ENCODE data around the gene FARS2. TPM values are rescaled to one million over a fixed set of nuclear protein-coding genes. Genes with fewer than 3 reads are reported as not detected.

FARS2 gene
- total RNA-seq, 1 experiment from 2014 or later, result 13.8 TPM

- TF ChIP-seq ZBTB33 (IDR thresholded peaks at IDR 0.05; ENCODE audit: extremely low read depth, insufficient replicate concordance, low read length) (no peak), CEBPB (IDR thresholded peaks at IDR 0.05; ENCODE audit: low read depth) (no peak), ELF1 (IDR thresholded peaks at IDR 0.05; ENCODE audit: borderline replicate concordance, low read depth) (no peak)
- Histone ChIP-seq H3K4me2 (ENCODE audit: low read length) (no peak overlapping the region), H3K9me2 (ENCODE audit: insufficient read depth) (no peaks in the 10 kb centered on the region), H3K27me3 (ENCODE audit: insufficient read depth, low read length) (no peaks in the 10 kb centered on the region), H3K4me1 (ENCODE audit: control insufficient read depth in 1 of 2, insufficient read depth in 2 of 2, low read length in 2 of 2) (no peaks in the 10 kb centered on the region), H3K4me3 (replicated peaks in 1 of 2; ENCODE audit: low read depth in 1 of 2, low read length in 2 of 2) (no peak overlapping the region), H4K20me1 (ENCODE audit: insufficient read depth) (no peaks in the 10 kb centered on the region), H3K9me3 (ENCODE audit: control insufficient read depth in 1 of 2, insufficient read depth in 1 of 2, low read depth in 1 of 2, low read length in 2 of 2) (no peaks in the 10 kb centered on the region), H3K27ac (ENCODE audit: low read depth, low read length) (no peak overlapping the region), H3K9ac (ENCODE audit: low read length) (no peak overlapping the region), H3K79me2 (ENCODE audit: insufficient read depth, low read length) (no peaks in the 10 kb centered on the region), H2AFZ (ENCODE audit: low read depth, low read length, poor library complexity, severe bottlenecking) (no peak overlapping the region), H3K36me3 (ENCODE audit: control insufficient read depth in 1 of 2, insufficient read depth in 2 of 2, low read length in 2 of 2) (no peaks in the 10 kb centered on the region)
- BruUV-seq (replicated peaks), result no TSS peak
- DNase-seq (ENCODE audit: low read depth, low spot score) (no peak), ATAC-seq (no peak)
- ChIA-PET POLR2A (no interaction called here), CTCF (no interaction called here), RAD21 (ENCODE audit: low non-redundant PET in 1 of 2, low total read pairs in 2 of 2, uncharacterized antibody in 2 of 2, unreplicated experiment in 2 of 2) (no interaction called here)
- intact Hi-C loops (cut with micrococcal nuclease), result no loop called here
These were observed 521.7 kb downstream of the FARS2 start for GRCh38 chr6:5782783-5783547.

GRCh38 chr6:5783584-5784089 lies 522.3 kb downstream of the FARS2 start:
- no peaks in the 10 kb centered on the region for H3K79me2 ChIP-seq (ENCODE audit: insufficient read depth, low read length)
- RAD21 ChIA-PET (ENCODE audit: low non-redundant PET in 1 of 2, low total read pairs in 2 of 2, uncharacterized antibody in 2 of 2, unreplicated experiment in 2 of 2), result no interaction called here
- CTCF ChIA-PET, result no interaction called here
- H3K36me3 ChIP-seq (ENCODE audit: control insufficient read depth in 1 of 2, insufficient read depth in 2 of 2, low read length in 2 of 2), result no peaks in the 10 kb centered on the region
- DNase-seq (ENCODE audit: low read depth, low spot score) (no peak), ATAC-seq (no peak)
- H3K9ac ChIP-seq (ENCODE audit: low read length), result no peak overlapping the region
- no peaks in the 10 kb centered on the region for H3K27me3 ChIP-seq (ENCODE audit: insufficient read depth, low read length)
- no peaks in the 10 kb centered on the region for H3K4me1 ChIP-seq (ENCODE audit: control insufficient read depth in 1 of 2, insufficient read depth in 2 of 2, low read length in 2 of 2)
- no peak overlapping the region for H3K4me3 ChIP-seq (replicated peaks in 1 of 2; ENCODE audit: low read depth in 1 of 2, low read length in 2 of 2)
- H3K27ac ChIP-seq (ENCODE audit: low read depth, low read length), result no peak overlapping the region
- no peaks in the 10 kb centered on the region for H3K9me2 ChIP-seq (ENCODE audit: insufficient read depth)
- H3K9me3 ChIP-seq (ENCODE audit: control insufficient read depth in 1 of 2, insufficient read depth in 1 of 2, low read depth in 1 of 2, low read length in 2 of 2), result no peaks in the 10 kb centered on the region
- H2AFZ ChIP-seq (ENCODE audit: low read depth, low read length, poor library complexity, severe bottlenecking), result no peak overlapping the region
- POLR2A ChIA-PET, result no interaction called here
- intact Hi-C loops (cut with micrococcal nuclease), result no loop called here
- H4K20me1 ChIP-seq (ENCODE audit: insufficient read depth), result no peaks in the 10 kb centered on the region
- H3K4me2 ChIP-seq (ENCODE audit: low read length), result no peak overlapping the region
- BruUV-seq (replicated peaks), result no TSS peak
- TF ChIP-seq SP1 (IDR thresholded peaks at IDR 0.05; ENCODE audit: low read depth), result no peak
- TF ChIP-seq, protein P1, sequence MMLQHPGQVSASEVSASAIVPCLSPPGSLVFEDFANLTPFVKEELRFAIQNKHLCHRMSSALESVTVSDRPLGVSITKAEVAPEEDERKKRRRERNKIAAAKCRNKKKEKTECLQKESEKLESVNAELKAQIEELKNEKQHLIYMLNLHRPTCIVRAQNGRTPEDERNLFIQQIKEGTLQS (IDR thresholded peaks at IDR 0.05), result no peak
- TF ChIP-seq CTCF (IDR thresholded peaks at IDR 0.05 in 2 of 3, conservative IDR thresholded peaks at IDR 0.05 in 1 of 3; ENCODE audit: borderline replicate concordance in 1 of 3, insufficient read depth in 1 of 3, low read depth in 2 of 3, low read length in 2 of 3), result no peak
- TF ChIP-seq POLR2A (IDR thresholded peaks at IDR 0.05; ENCODE audit: borderline replicate concordance, extremely low read depth, insufficient read depth, insufficient read length), result no peak
- no peak for TF ChIP-seq POLR2AphosphoS5 (IDR thresholded peaks at IDR 0.05; ENCODE audit: low read depth, low read length)
- no peak for TF ChIP-seq CEBPB (IDR thresholded peaks at IDR 0.05; ENCODE audit: low read depth)
- no peak for TF ChIP-seq YY1 (IDR thresholded peaks at IDR 0.05; ENCODE audit: extremely low read depth, insufficient replicate concordance, low read depth, low read length)
- TF ChIP-seq FOSL1 (IDR thresholded peaks at IDR 0.05; ENCODE audit: low read depth), result no peak
- TF ChIP-seq TCF7L2 (IDR thresholded peaks at IDR 0.05; ENCODE audit: borderline replicate concordance, extremely low read depth, insufficient read depth, insufficient read length), result no peak
- no peak for TF ChIP-seq JUND (IDR thresholded peaks at IDR 0.05)
- TF ChIP-seq SRF (IDR thresholded peaks at IDR 0.05; ENCODE audit: low read depth), result no peak
- TF ChIP-seq, protein P2, sequence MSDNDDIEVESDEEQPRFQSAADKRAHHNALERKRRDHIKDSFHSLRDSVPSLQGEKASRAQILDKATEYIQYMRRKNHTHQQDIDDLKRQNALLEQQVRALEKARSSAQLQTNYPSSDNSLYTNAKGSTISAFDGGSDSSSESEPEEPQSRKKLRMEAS (IDR thresholded peaks at IDR 0.05), result no peak
- TF ChIP-seq ZNF274 (IDR thresholded peaks at IDR 0.05; ENCODE audit: low read depth, low read length), result no peak
- no peak for TF ChIP-seq EGR1 (IDR thresholded peaks at IDR 0.05; ENCODE audit: low read depth)
- TF ChIP-seq ZFX (IDR thresholded peaks at IDR 0.05), result no peak

Measured in HCT116 (cell line).